Stimulated activated naive CD8-positive, alpha-beta T cell treated with anti-CD3 and anti-CD28 coated beads, Interleukin-15, amount 100 ng/mL, for 72 hours (primary cell): ENCODE results near the gene KIFAP3.

Experiments
- ATAC-seq: fragments of 150-1000 bp; cut with Tn5 transposase; 2 replicates; pipeline ENCODE4 v1.10.0; 2021; ENCODE audit warnings: mild to moderate bottlenecking, moderate library complexity
- DNase-seq, 2 donors: peaks; one replicate each; pipeline ENCODE4 v3.0.0; 2021 to 2022
- H3K27ac Mint-ChIP-seq, 2 donors: one replicate each; pipeline ENCODE4 v1.8.0; 2022; ENCODE audit warnings: mild to moderate bottlenecking in 2 of 2, mixed read lengths in 2 of 2, moderate library complexity in 2 of 2
- H3K27me3 Mint-ChIP-seq: one replicate; pipeline ENCODE4 v1.8.0; 2022; ENCODE audit warnings: mixed read lengths
- H3K4me1 Mint-ChIP-seq: one replicate; pipeline ENCODE4 v1.8.0; 2022; ENCODE audit warnings: mild to moderate bottlenecking, mixed read lengths
- H3K4me3 Mint-ChIP-seq, 2 donors: one replicate each; pipeline ENCODE4 v1.8.0; 2022; ENCODE audit warnings: mild to moderate bottlenecking in 2 of 2, mixed read lengths in 2 of 2, moderate library complexity in 1 of 2
- H3K9me3 Mint-ChIP-seq, 2 donors: one replicate each; pipeline ENCODE4 v1.8.0; 2022; ENCODE audit warnings: mixed read lengths in 2 of 2

Gene KIFAP3

DNA sequence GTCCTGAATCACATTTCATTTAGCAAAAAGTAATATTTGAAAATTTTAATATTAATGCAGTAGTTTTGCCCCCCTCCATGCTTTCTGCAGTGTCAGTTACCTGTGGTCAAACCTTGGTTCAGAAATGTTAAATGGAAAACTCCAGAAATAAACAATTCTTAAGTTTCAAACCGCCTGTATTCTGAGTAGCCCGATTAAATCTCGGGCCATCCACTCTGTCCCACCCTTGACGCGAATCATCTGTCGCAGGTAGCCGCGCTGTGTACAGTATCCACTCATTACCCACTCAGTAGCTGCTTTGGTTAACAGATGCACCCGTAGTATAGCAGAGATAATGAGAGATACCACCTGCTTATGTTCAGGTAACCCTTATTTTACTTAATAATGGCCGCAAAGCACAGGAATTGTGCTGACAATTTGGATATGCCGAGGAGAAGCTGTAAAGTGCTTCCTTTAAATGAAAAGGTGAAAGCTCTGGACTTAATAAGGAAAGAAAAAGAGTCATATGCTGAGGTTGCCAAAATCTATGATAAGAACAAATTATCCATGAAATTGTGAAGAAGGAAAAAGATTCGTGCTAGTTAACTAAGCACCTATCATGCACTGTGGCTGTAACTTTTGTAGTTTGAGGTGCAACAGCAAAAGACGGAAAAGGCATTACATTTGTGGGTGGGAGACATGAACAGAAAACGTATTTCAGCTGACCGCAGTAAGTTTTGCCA, 179.9 kb downstream of the KIFAP3 start:
- H3K27me3 Mint-ChIP-seq, result peaks cover 14% of the 10 kb centered on the region
- H3K9me3 Mint-ChIP-seq, result peaks cover 0 to 5% of the 10 kb centered on the region in 2 donors
- no peak for ATAC-seq
- H3K27ac Mint-ChIP-seq, result peak overlapping the region; percentile 100
- H3K4me3 Mint-ChIP-seq, result peak overlapping the region; percentile 90 to 96
- peaks cover 47% of the 10 kb centered on the region for H3K4me1 Mint-ChIP-seq
- no peak for DNase-seq

DNA sequence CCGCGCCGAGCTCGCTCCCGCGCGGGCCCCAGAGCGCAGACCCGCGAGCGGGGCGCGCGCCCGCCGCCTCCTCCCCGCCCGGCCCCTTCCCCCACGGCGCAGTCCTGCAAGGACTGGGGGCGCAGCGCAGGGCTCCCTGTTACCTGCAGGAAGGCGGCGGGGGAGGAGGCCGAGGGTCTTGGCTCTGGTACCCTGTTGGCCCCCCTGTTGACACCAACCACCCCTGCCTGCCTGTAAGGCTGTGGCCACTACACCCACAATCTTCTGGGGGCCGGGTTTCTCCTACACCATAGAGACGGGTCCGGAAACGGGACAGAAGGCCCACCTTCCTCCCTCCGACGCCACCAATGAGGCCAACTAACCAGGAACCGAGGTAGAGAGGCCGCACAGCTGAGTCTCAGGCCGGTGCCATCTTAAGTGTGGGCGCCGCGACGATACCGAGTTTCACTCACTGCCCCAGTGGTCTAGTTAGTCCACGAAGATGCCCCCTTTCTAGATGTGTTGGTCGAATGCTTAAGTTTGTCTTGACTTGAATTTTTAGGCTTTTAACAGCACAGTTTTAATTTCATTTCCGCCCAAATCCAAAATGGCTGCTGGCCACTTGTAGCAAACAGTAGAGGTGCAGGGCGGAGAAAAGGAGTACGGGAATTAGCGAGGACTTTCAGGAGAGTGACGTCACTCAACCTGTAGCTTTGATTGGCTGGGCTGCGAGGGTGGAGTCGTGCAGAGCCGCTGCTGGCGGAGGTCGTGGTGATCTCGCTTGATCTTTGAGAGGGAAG, 180.7 kb downstream of the KIFAP3 start, which contains the start of gene SCYL3:
SCYL3 (minus strand) TSS at position 252 of the 779 bp plus-strand sequence. CDS start 5,056 bp downstream, outside the sequence.
- Mint-ChIP-seq H3K9me3 (peaks cover 0 to 5% of the 10 kb centered on the region in 2 donors), H3K4me1 (peaks cover 54% of the 10 kb centered on the region), H3K27ac (peak within 1 kb of the TSS; percentile 100), H3K27me3 (peaks cover 14% of the 10 kb centered on the region), H3K4me3 (peak within 1 kb of the TSS; percentile 90 to 96)
- DNase-seq (peak; percentile 91 to 94), ATAC-seq (peak; percentile 88)

DNA sequence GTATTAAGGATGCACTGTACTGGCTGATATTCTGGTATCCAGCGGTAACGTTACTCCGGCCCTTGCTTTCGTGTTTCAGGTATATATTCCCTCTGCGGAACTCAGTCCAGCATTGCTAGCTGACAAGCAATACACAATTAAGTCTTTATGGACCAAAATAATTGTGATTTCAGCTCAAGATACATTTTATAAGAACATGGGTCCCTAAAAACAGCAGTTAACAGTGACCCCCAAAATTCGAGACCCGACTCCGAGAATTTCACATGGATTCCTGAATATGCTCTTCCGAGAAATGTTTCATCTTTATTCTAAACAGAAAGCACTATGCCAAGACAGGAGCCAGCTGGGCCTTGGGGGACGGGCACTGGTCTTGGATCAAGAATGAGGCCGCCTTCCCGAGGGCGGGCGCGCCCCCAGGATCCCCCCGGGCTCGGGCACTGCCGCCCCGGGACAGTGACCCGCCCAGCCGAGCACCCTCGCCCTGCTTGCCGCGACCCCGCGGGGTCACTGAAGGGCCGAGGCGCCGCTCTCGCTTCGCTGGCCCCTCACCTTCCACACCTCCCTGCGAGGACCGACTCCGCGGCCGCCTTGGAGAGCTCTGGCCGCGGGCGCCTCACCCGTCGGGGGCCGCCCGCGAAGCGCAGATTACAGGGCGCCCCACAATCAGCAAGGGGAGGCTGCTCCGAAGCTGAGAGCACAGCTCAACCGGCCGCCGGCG, 181.4 kb downstream of the KIFAP3 start:
- H3K4me3 Mint-ChIP-seq, result peak overlapping the region; percentile 90 to 96
- no peak for DNase-seq
- peaks cover 58% of the 10 kb centered on the region for H3K4me1 Mint-ChIP-seq
- peaks cover 10% of the 10 kb centered on the region for H3K27me3 Mint-ChIP-seq
- peak overlapping the region; percentile 98 to 100 for H3K27ac Mint-ChIP-seq
- H3K9me3 Mint-ChIP-seq, result peaks cover 0 to 5% of the 10 kb centered on the region in 2 donors
- peak; percentile 10 for ATAC-seq

DNA sequence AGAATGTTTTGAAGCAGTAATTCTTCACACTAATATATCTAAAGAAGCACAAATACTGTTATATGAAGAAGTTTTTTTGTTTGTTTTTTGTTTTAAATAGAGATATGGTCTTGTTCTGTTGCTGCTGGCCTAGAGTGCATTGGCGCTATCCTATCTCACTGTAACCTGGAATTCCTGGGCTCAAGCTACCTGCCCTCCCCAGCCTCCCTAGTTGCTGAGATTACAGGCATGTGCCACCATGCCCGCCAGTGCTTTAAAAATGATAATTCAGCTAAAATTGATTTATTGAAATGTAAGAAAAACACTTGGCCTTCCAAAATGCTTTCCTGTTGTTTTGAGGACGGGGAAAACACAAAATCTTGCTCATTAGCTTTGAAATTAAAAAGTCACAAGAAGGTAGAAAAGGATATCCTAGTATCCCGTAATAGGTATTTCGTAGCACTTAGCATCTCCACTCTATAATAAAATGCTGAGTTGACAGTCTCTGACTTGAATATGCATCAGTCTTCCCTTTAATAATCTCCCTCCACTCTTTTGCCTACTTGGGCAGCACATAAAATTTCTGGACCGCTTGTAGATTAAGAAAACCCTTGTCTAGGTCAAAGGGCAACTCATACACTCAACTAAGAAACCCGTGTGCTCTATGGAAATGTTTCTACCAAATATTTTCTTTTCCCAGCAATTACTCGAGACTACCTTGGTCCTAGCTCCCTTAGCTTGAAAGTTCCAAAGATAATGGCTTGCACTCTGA, 182.1 kb downstream of the KIFAP3 start:
- Mint-ChIP-seq H3K4me1 (peaks cover 58% of the 10 kb centered on the region), H3K27ac (peak overlapping the region; percentile 98 to 100), H3K9me3 (peaks cover 0 to 5% of the 10 kb centered on the region in 2 donors), H3K4me3 (peak overlapping the region; percentile 90 to 96), H3K27me3 (peaks cover 2% of the 10 kb centered on the region)
- DNase-seq (no peak), ATAC-seq (no peak)

DNA sequence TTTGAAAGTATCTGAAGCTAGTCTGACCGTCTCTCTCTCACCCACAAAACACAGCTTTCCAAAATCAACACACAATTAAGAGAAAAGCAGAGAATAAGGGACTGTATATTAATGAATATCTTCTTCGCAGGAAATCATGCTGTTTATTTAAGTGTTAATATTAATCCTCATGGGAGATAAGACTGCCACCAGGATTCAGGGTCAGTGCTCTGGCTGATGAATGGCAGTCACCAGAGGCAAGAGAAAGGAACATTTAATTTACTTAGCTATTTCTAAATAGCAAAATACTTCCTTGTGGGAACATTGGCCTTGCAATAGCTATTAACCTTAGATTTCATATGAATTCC, 183.0 kb downstream of the KIFAP3 start:
- Mint-ChIP-seq H3K27ac (peak overlapping the region; percentile 94 to 98), H3K4me3 (peak overlapping the region; percentile 90 to 96), H3K9me3 (peaks cover 0 to 5% of the 10 kb centered on the region in 2 donors), H3K4me1 (peaks cover 57% of the 10 kb centered on the region), H3K27me3 (no peaks in the 10 kb centered on the region)
- DNase-seq (no peak), ATAC-seq (no peak)

DNA sequence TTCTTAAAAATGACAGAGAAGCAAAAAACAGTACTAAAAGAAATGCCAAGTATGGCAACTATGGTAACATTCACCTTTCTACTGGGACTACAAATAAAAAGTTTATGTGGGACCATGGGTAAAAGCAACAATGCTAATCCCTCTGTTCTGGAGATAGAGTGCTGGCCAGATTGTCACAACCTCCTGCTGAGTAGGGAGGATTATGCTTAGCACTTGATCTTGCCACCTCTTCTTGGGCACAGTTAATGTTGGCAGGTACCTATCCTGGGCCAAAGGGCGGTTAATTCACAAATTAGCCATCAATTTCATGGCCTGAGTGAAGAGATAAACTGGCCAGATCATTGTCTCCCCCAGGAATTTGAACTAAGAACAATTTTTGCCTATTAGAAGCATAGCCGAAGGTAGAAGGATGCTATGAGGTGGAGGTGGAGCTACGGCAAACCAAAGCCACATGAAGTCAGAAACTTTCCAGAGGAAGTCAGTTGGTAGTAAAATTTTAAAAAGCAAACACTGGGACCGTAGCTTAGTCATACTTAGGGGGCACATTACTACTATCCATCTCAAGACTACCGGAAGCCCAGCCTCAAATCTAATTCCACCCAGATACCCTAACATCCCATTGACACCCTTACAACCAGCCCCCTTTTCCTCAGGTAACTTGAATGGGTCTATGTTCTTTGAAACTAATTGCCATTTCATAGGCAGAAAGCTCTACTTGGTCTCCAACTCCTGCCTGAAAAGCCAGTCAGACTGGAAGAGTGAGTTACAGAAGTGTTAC, 183.5 kb downstream of the KIFAP3 start:
- DNase-seq (peak; percentile 33 to 49), ATAC-seq (peak; percentile 55)
- peaks cover 53% of the 10 kb centered on the region for H3K4me1 Mint-ChIP-seq
- peaks cover 0 to 5% of the 10 kb centered on the region in 2 donors for H3K9me3 Mint-ChIP-seq
- H3K27ac Mint-ChIP-seq, result peak overlapping the region; percentile 94 to 98
- H3K4me3 Mint-ChIP-seq, result peak overlapping the region; percentile 90 to 96
- H3K27me3 Mint-ChIP-seq, result no peaks in the 10 kb centered on the region

DNA sequence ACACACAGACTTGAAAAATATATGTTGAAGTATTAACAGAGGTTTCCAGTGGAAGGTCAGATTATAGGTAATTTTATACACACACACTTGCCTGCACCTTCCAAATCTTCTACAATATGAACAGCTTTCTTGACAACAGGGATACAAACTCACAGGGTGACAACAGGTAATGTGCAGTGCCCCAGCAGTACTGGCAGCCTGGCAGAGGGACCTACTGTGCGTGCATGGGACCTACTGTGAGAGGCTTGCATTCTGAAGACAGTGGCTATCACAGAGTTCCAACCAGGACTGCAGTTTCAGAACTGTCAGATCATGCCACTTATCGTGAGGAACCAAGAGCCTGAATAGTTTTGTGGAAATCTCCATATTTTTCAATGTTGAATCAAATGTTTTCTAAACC, 184.6 kb downstream of the KIFAP3 start:
- Mint-ChIP-seq H3K4me3 (no peak overlapping the region), H3K9me3 (peaks cover 0 to 3% of the 10 kb centered on the region in 2 donors), H3K27ac (no peak overlapping the region), H3K4me1 (peaks cover 59% of the 10 kb centered on the region), H3K27me3 (no peaks in the 10 kb centered on the region)
- ATAC-seq (no peak), DNase-seq (no peak)

DNA sequence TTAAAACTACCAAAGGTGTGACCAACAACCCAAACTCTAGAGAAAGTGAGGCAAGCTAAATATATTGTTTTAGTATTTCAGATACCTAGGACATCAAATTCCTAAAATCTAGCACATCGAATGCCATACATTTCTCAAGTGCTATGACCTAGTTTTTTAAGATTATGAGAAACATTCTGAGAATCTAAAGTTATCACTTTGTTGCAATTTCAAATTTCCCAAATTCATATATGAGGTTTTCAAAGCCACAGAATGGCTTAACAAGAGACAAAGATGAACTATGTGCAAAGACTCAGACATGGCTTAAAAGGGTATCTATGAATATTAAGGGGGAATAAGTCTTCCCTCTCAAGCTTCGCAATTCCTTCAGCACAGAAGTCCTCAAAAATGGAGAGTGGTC, 187.6 kb downstream of the KIFAP3 start:
- no peak for DNase-seq
- no peaks in the 10 kb centered on the region for H3K27me3 Mint-ChIP-seq
- no peak for ATAC-seq

DNA sequence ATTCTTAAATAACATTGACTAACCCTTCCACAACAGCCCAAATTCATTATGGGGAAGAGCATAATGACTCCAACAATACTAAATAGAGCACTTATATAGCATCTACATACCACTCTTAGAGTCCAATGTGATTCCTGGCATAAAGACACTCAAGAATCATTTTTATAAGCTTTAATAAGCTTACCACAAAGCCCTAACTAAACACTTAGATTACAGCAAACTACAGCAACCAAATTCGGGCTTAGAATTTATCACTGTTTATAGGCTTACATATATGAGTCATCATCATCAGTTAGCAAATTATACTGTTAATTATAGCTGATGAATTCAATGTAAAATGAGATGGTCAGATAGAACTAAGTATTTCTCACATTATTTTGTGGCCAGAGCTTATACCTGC, 188.1 kb downstream of the KIFAP3 start:
- H3K27me3 Mint-ChIP-seq, result no peaks in the 10 kb centered on the region
- H3K27ac Mint-ChIP-seq, result no peak overlapping the region
- no peaks in the 10 kb centered on the region for H3K9me3 Mint-ChIP-seq
- no peak overlapping the region for H3K4me3 Mint-ChIP-seq
- DNase-seq, result no peak
- peaks cover 41% of the 10 kb centered on the region for H3K4me1 Mint-ChIP-seq
- no peak for ATAC-seq

More for the DNA sequence above, 187.6 kb downstream of the KIFAP3 start:
- Mint-ChIP-seq H3K4me1 (peaks cover 46% of the 10 kb centered on the region), H3K4me3 (no peak overlapping the region), H3K9me3 (no peaks in the 10 kb centered on the region), H3K27ac (no peak overlapping the region)

DNA sequence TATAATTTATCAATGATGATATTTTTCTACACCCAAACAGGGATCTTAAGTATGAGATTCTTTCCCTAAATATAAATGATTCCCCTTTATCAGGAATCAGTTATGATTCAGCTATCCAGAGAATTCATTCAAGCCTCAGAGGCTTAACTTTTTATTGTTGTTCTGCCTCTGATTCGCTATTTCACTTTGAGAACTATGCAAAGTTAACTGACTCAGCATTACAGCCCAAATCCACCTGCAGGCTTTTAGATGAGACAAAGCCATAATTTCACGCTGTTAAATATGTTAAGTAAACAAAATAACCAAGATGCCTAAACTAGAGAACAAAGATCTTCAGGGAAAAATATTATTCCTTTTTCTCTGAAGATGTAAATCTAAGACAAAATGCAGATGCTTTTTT, 189.3 kb downstream of the KIFAP3 start:
- Mint-ChIP-seq H3K4me3 (no peak overlapping the region), H3K27ac (no peak overlapping the region), H3K4me1 (peaks cover 29% of the 10 kb centered on the region), H3K9me3 (no peaks in the 10 kb centered on the region), H3K27me3 (no peaks in the 10 kb centered on the region)
- no peak for ATAC-seq
- no peak for DNase-seq

DNA sequence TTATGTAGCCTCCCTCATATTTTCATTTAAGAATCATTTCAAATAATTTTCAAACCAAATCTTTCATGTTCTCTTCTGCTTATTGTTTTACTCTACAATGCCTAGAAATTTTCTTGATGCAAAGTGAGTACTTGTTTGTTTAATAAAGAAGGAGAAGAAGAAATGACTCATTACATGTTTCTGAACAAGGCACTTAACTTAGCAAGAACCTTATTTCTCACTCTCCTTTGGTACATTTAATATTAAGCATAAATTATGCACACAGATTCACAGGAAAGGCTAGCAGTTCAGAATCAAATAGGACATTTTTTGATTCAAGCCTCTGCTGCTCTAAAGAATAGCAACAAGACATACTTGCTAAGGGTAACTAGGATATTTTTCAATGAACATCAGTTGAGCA, 189.9 kb downstream of the KIFAP3 start:
- Mint-ChIP-seq H3K9me3 (no peaks in the 10 kb centered on the region), H3K27ac (peak overlapping the region in 1 of 2 donors; percentile 58), H3K4me3 (no peak overlapping the region), H3K27me3 (no peaks in the 10 kb centered on the region), H3K4me1 (peaks cover 25% of the 10 kb centered on the region)
- ATAC-seq (no peak), DNase-seq (no peak)

DNA sequence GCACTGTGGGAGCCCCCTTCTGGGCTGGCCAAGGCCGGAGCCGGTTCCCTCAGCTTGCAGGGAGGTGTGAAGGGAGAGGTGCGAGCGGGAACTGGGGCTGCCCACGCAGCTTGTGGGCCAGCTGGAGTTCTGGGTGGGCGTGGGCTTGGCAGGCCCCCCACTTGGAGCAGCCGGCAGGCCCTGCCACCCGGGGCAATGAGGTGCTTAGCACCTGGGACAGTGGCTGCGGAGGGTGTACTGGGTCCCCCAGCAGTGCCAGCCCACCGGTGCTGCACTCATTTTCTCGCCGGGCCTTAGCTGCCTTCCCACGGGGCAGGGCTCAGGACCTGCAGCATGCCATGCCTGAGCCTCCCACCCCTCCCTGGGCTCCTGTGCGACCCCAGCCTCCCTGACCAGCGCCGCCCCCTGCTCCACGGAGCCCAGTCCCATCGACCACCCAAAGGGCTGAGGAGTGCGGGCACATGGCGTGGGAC, 192.4 kb downstream of the KIFAP3 start:
- Mint-ChIP-seq H3K4me3 (no peak overlapping the region), H3K27me3 (no peaks in the 10 kb centered on the region), H3K27ac (peak overlapping the region in 1 of 2 donors; percentile 48), H3K4me1 (peaks cover 22% of the 10 kb centered on the region), H3K9me3 (no peaks in the 10 kb centered on the region)
- ATAC-seq (no peak), DNase-seq (no peak)

DNA sequence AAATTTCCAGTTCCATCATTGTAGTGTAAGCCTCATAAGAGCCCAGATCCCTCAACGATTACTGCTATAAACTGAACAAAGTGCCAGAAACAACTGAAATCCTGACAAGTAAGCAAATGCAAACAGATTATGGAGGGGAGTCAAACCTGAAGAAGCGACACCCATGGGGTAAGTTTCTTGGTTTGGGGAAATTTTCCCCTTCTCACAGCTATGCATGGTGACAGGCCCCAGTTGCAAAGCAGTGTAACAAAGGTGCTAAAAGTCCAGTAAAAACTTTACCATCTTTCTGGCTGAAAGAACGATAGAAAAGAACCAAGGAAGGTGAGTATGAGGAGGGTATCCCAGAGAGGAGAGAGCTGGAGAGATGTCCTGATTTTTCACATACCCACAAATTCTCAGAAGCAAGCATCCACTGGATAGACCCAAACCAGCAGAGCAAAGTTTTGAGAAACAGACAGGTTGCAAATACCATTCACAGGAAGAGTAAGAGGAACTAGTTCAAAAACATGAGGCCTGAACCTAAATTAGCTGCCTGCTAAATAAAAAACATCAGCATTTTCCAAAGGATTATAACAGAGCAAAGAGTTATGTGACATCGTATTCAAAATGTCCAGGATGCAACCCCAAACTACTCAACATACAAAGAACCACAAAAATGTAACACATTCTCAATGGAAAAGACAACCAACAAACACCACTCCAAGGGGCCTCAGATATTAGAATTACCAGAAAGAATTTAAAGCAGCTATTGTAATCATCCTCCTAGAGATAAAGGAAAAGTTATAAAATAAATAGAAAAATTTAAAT, 195.3 kb downstream of the KIFAP3 start:
- H3K27ac Mint-ChIP-seq, result no peak overlapping the region

DNA sequence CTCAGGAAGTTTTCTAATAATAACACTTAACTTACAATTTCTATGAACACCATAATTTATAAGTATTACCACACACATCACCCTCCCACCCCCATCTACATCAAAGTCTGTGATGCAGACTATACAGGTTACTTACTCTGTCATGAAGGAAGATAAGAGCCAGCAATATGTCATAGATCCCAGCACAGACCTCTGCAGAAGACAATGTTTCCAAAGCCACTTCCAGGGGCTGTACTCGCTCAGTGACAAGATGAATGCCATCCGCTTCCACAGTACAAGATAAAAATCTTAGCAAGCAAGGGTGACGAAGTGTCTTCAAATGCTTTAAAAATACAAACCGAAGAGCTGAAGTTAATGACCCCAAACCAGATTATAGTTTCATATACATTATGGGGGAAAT, 196.0 kb downstream of the KIFAP3 start:
- no peak overlapping the region for H3K4me3 Mint-ChIP-seq
- DNase-seq (no peak), ATAC-seq (no peak)
- peaks cover 25% of the 10 kb centered on the region for H3K4me1 Mint-ChIP-seq
- no peaks in the 10 kb centered on the region for H3K9me3 Mint-ChIP-seq
- no peak overlapping the region for H3K27ac Mint-ChIP-seq
- H3K27me3 Mint-ChIP-seq, result no peaks in the 10 kb centered on the region

More for the DNA sequence above, 195.3 kb downstream of the KIFAP3 start:
- no peaks in the 10 kb centered on the region for H3K27me3 Mint-ChIP-seq
- H3K4me1 Mint-ChIP-seq, result peaks cover 23% of the 10 kb centered on the region
- ATAC-seq, result no peak
- no peak for DNase-seq
- no peaks in the 10 kb centered on the region for H3K9me3 Mint-ChIP-seq
- no peak overlapping the region for H3K4me3 Mint-ChIP-seq
